Measurements from ENCODE around the gene MED12L. TPM values are rescaled to one million over a fixed set of nuclear protein-coding genes. Genes with fewer than 3 reads are reported as not detected.
"Not testable (repeated sequence)": the region's sequence is repeated elsewhere in the genome, so short reads cannot be mapped to it uniquely, and the experiment has no call there.

MED12L gene
- total RNA-seq, 4 donors from 2014 or later, result 0.09 to 3.3 (median 0.13) TPM; not detected in 1

DNA sequence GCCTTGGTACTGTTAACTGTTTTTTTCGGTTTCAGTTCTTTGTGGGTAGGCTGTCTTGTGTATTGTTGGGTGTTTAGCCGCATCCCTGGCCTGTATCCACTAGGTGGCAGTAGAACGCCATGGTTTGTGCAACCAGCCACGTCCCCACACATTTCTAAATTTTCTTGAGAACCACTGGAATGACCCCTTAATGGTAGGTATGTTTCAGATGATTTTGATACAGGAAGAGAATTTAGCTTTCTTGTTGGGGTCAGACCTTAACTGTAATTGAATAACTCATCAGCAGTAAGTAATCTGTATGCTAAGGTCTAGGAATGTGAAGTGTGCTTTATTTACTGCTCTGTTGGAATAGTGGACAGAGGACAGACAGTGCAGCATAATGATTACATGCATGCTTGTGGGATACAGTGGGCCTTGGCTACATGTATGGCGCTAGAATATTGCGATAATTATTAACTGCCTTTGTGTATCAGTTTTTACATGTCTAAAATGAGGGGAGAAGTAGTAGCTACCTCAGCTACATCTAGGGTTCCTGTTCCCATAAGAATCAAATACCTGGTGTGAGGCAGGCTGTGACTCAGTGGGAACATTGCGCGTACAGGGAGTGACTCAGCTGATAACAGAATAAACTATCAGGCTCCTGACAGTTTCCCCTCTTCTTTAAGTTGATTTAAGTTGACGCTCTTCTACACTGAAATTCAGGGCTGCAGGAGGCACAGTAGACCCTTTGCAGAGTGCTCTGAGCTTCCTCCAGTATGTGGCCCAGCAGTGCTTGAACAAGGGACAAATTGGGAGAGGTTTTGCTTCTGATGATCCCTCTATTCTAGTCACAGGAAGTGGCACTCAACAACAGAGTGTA is 142.6 kb downstream of the MED12L start:
- Histone ChIP-seq H3K4me1 (peaks cover 0 to 13% (median 4%) of the 10 kb centered on the region in 4 donors), H3K27ac (peak overlapping the region in 2 of 4 donors; percentile 28 to 41), H3K36me3 (no peaks in the 10 kb centered on the region), H3K4me3 (no peak overlapping the region), H3K27me3 (no peaks in the 10 kb centered on the region), H3K9me3 (no peaks in the 10 kb centered on the region)
- no peak for TF ChIP-seq POLR2A (IDR thresholded peaks at IDR 0.05)
- TF ChIP-seq, protein P1, sequence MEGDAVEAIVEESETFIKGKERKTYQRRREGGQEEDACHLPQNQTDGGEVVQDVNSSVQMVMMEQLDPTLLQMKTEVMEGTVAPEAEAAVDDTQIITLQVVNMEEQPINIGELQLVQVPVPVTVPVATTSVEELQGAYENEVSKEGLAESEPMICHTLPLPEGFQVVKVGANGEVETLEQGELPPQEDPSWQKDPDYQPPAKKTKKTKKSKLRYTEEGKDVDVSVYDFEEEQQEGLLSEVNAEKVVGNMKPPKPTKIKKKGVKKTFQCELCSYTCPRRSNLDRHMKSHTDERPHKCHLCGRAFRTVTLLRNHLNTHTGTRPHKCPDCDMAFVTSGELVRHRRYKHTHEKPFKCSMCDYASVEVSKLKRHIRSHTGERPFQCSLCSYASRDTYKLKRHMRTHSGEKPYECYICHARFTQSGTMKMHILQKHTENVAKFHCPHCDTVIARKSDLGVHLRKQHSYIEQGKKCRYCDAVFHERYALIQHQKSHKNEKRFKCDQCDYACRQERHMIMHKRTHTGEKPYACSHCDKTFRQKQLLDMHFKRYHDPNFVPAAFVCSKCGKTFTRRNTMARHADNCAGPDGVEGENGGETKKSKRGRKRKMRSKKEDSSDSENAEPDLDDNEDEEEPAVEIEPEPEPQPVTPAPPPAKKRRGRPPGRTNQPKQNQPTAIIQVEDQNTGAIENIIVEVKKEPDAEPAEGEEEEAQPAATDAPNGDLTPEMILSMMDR (IDR thresholded peaks at IDR 0.05), result peak; percentile 78 to 93 (median 88)
- DNase-seq, result peak; percentile 67 to 92 (median 73)

DNA sequence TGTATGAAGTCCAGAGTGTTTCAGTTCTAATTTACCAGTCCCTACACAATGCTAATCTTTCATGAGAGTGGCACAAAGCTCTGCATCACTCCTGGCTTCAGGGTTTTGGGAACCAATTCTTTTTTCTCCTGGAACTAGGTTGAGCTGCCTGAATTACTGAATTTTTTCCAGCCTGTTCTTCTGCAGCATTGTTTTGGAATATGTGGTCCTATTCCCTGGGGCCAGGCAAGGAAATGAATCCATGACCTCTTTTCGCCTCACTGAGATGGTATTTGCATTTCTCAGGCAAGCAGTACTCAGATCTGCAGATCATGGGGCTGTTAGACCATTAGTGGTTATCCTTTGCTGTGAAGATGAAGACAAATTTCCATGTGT is 143.2 kb downstream of the MED12L start:
- no peaks in the 10 kb centered on the region for H3K9me3 ChIP-seq
- H3K27ac ChIP-seq, result peak overlapping the region in 2 of 4 donors; percentile 1 to 28
- H3K4me3 ChIP-seq, result no peak overlapping the region
- no peak for DNase-seq
- no peaks in the 10 kb centered on the region for H3K36me3 ChIP-seq
- TF ChIP-seq, protein P1 (IDR thresholded peaks at IDR 0.05), result no peak
- TF ChIP-seq POLR2A (IDR thresholded peaks at IDR 0.05), result no peak
- no peaks in the 10 kb centered on the region for H3K27me3 ChIP-seq
- peaks cover 0 to 13% (median 4%) of the 10 kb centered on the region in 4 donors for H3K4me1 ChIP-seq

DNA sequence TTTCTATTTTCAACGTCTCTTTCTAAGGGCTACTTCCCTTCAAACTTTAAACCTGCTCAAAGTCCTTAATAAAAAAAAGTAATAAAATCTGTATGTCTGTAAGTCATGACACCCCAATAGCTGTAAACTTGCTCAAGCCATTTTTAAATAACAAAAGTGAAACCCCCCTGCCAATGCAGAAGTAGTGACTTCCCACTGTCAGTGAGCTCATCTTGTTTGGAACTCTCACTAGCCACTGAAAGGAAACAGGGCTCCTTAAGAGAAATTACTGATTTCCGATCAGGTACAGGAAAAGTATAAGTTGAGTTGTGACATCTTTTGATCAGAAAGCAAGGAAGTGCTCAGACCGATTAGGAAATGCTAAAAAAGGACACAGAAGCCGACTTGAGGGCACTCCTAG is 145.2 kb downstream of the MED12L start:
- H3K9me3 ChIP-seq, result no peaks in the 10 kb centered on the region
- H3K36me3 ChIP-seq, result no peaks in the 10 kb centered on the region
- no peaks in the 10 kb centered on the region for H3K27me3 ChIP-seq
- no peak for DNase-seq
- H3K4me3 ChIP-seq, result no peak overlapping the region
- peak overlapping the region in 1 of 4 donors; percentile 39 for H3K27ac ChIP-seq
- TF ChIP-seq, protein P1 (IDR thresholded peaks at IDR 0.05), result no peak
- TF ChIP-seq POLR2A (IDR thresholded peaks at IDR 0.05), result no peak
- H3K4me1 ChIP-seq, result peaks cover 0 to 13% (median 4%) of the 10 kb centered on the region in 4 donors

DNA sequence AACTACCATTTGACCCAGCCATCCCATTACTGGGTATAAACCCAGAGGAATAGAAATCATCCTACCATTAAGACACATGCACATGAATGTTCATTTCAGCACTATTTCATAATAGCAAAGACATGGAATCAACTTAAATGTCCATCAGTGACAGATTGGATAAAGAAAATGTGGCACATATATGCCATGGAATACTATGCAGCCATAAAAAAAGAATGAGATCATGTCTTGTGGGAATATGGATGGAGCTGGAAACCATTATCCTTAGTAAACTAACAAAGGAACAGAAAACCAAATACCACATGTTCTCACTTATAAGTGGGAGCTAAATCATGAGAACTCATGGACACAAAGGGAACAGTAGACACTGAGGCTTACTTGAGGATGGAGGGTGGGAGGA is 146.9 kb downstream of the MED12L start:
- not testable (repeated sequence) for H3K4me3 ChIP-seq, H3K27me3 ChIP-seq, H3K27ac ChIP-seq, H3K36me3 ChIP-seq, DNase-seq, H3K9me3 ChIP-seq
- peaks cover 0 to 13% (median 4%) of the 10 kb centered on the region in 4 donors for H3K4me1 ChIP-seq

DNA sequence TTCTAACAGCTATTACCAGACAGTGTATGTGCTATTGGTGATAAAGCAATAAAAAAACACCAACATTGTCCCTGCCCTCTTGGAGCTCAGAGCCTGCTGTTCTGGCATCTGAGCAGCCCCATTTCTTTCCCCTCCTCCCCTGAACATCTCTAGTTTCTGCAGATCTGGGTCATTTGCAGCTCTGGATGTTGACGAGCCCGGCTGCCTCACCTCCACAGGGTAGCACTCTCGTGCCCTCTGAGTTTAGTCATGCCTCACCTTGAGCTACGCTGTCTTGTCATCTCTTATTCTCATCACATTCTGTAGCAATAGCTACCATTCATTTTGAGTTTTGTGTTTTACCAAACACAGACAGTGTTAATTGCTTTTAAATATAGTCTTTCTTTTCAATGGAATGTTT is 147.5 kb downstream of the MED12L start:
- Histone ChIP-seq H3K36me3 (no peaks in the 10 kb centered on the region), H3K4me3 (no peak overlapping the region), H3K27ac (no peak overlapping the region), H3K27me3 (no peaks in the 10 kb centered on the region), H3K4me1 (peaks cover 0 to 11% (median 2%) of the 10 kb centered on the region in 4 donors), H3K9me3 (no peaks in the 10 kb centered on the region)
- TF ChIP-seq, protein P1 (IDR thresholded peaks at IDR 0.05), result no peak
- TF ChIP-seq POLR2A (IDR thresholded peaks at IDR 0.05), result no peak
- no peak for DNase-seq

DNA sequence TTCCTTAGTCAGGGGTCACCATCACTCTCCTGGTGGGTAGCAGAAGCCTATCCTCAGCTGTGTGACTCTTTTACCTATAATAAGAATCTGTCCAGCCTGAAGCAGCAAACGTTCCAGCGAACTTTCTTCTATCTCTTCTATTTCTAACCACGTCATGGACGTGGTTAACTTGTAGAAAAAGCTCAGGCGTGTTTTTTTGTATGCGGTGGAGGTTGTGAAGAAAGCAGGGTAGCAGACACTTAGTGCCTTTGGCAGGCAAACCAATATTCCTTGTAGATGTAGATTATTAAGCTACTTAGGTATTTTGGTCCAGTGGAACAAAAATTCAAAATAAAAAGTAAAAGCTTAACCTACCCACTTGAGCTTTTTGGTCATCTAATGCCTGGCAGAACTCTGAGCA is 149.4 kb downstream of the MED12L start:
- H3K4me3 ChIP-seq, result no peak overlapping the region
- no peaks in the 10 kb centered on the region for H3K9me3 ChIP-seq
- H3K27me3 ChIP-seq, result no peaks in the 10 kb centered on the region
- TF ChIP-seq POLR2A (IDR thresholded peaks at IDR 0.05), result no peak
- TF ChIP-seq, protein P1 (IDR thresholded peaks at IDR 0.05), result no peak
- H3K27ac ChIP-seq, result no peak overlapping the region
- H3K36me3 ChIP-seq, result no peaks in the 10 kb centered on the region
- DNase-seq, result no peak
- peaks cover 0 to 3% (median under 1%) of the 10 kb centered on the region in 4 donors for H3K4me1 ChIP-seq

Measured in Peyer's patch (tissue), 4 donors.